Raji (cell line): ENCODE measurements around the gene DNAJC18.

Experiments
- POLR2A ChIP-seq: IDR thresholded peaks from 2 replicates; pipeline ENCODE4 v1.6.1; 2011; ENCODE audit warnings: low read depth, low read length, control low read depth; ENCODE audit not compliant: insufficient read depth

Gene DNAJC18

GRCh38 chr5:139399501-139400121 lies 39.7 kb downstream of the DNAJC18 start:
- peak; percentile 39; the same call in 1 of the 2 replicates for TF ChIP-seq POLR2A

DNA sequence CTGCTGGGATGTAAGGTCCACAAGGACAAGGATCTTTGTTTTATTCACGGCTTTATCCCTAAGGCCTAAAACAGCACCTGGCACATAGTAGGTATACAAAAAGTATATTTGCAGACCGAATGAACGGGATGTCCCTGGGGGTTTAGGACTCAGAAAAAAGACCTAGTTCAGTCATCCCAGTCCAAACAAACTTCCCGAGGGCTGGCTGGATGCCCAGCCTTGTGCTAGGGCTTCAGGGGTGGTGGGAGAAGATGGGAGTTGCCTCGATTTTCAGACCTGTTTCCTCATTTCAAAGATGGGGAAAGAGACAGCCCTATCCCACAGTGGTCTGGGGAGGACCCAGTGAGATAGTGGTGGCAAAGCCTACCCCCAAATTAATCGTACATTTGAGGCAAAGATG lies 41.4 kb downstream of the DNAJC18 start:
- TF ChIP-seq POLR2A, result no peak

DNA sequence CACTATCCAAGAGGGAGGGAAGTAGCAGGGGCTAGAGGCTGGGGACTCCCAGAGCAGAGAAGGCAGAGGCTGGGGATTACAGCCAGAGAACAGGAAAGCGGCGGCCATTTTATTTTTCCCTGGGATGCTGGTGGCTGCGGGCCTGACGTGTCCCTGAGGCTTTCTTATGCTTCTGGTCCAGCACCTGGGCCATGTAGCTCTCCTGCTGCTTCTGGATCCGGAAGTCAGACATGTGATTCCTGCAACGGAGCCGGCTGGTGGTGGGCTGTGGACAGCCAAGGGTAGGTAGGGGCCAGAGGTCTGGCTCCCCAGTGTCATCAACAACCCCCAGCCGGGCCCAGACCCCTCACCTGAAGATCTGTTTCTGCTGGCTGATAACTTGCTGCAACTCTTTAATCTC lies 42.6 kb downstream of the DNAJC18 start:
- no peak; the same call in 1 of the 2 replicates for TF ChIP-seq POLR2A

- peak; percentile 11; the same call in 1 of the 2 replicates for TF ChIP-seq POLR2A
Measured at GRCh38 chr5:139395844-139396640, 43.3 kb downstream of the DNAJC18 start.

DNA sequence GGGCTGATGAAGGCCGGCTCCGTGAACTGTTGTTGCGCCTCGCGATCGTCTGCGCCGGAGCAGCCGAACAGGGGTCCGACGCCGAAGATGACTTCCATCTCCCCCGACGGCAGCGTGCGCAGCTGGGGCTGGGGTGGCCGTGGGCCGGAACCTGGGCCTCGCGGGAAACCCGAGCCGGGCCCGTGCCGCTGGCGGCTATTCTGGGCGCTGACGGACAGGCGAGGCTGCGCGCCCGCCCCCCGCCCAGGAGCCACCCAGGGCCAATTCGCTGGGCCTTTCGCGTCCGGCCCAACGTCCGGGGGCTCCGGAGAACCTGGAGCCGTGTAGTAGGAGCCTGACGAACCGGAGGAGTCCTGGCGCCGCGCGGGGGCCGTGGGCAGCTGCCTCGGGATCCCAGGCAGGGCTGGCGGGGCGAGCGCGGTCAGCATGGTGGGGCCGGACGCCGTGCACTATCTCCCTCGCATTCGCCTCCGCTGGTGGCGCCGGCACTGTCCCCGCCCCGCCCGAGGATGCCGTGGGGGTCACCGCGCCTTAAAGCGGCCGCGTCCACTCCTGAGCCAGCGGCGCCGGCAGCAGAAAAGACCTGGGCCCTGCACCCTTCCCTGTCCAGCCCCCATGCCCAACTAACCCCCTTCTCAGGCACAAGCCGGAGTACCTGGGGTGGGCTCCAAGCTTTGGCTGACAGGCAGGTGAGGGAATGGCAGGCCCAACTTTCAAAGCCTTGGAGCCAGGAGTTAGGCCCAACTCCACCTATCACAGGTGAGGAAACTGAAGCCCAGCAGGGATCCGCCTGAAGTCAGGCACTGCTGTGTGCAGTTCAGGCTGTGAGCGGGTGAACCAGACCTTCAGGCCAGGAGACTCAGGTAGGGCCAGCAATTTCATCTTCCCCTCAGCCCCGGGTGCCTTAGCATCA lies 44.4 kb downstream of the DNAJC18 start, which contains the start of gene PROB1:
PROB1 (minus strand) TSS at position 451 of the 913 bp plus-strand sequence; CDS start at position 428, 23 bp downstream.
- TF ChIP-seq POLR2A, result 0 out of 2 replicates have a peak, but pooled peaks have one; percentile 16

DNA sequence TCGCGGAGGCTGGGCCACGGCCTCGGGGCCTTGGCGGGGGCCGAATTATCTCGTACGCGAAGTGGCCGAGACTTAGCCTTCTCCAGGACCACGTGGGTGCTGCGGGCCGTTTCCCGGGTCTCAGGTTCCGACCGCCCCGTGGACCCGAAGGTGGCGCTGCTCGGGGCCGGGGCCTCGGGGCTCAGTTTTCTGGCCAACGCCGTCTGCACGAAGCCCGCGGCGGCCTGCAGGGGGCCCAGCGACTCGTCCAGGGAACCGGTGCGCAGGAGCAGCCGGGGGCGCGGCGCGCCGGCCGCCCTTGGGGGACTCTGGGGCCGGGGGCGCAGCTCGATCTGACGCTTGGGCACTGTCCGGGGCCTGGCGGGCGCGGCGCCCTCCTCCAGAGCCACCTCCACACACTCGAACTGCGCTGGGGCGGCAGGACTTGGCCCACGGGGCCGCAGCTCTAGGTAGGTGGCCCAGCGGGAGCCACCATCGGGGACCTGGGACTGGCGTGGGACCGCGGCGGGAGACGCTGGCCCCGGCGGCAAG lies 45.1 kb downstream of the DNAJC18 start:
- peak; percentile 23; the same call in 1 of the 2 replicates for TF ChIP-seq POLR2A

GRCh38 chr5:139393497-139394122 lies 45.7 kb downstream of the DNAJC18 start:
- TF ChIP-seq POLR2A, result no peak

DNA sequence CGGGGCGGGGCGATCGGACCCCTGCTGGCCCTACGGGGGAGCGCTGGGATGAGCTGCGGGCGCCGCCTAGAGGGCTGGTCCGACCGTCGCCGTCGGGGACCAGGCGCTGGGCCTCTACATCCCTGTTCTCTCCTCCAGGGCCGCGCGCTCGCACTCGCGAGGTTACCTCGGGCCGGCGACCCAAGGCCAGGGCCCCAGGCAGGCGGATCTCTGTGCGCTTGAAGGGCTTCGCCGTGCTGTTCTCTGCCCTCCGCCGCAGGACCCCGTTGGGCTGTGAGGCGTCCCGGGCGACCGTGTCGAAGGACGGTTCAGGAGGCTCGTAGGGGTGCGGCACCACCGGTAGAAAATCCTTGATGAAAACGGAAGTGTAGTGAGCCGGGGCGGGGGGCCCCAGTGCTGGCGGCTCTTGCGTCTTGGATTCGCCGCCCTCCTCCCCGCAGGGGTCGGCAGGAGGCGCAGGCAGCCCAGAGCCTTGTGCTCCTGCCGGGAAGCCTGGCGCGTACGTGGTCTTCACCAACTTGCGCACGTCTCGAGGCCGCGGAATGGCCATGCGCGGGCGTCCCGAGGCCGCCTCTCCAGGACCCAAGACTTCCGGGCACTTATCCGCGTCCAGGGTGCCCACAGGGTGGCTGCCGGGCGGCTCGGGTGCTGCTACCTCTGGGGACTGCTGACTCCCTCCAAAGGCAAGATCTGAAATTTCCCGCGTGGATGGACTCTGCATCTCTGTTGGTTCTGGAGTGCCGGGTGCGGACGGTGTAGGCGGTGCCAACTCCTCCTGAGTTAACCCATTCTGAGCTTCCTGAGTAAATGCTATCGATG lies 46.4 kb downstream of the DNAJC18 start:
- TF ChIP-seq POLR2A, result peak; percentile 46

- TF ChIP-seq POLR2A, result peak; percentile 46; the same call in 1 of the 2 replicates
Measured at GRCh38 chr5:139392324-139392677, 47.0 kb downstream of the DNAJC18 start.

GRCh38 chr5:139391570-139392323 lies 47.6 kb downstream of the DNAJC18 start:
- TF ChIP-seq POLR2A, result peak; percentile 53

GRCh38 chr5:139390639-139391569 lies 48.4 kb downstream of the DNAJC18 start:
- TF ChIP-seq POLR2A, result 0 out of 2 replicates have a peak, but pooled peaks have one; percentile 4
